Esophagus squamous epithelium (tissue), 4 donors: ENCODE measurements around the gene MKNK2.

Experiments used
- POLR2A ChIP-seq, 4 donors: fragments of 450-650 bp; IDR thresholded peaks; one replicate each; pipeline ENCODE4 v1.6.1; 2017; ENCODE audit warnings: antibody characterized with exemption in 4 of 4, mild to moderate bottlenecking in 4 of 4, moderate library complexity in 3 of 4
- TF ChIP-seq, protein P1 (sequence below), 6 experiments: fragments of 450-650 bp in 4 of 6; fragments of 200-600 bp in 2 of 6; sonication (generic) in 2 of 6; IDR thresholded peaks; one replicate each; pipeline ENCODE4 v1.5.1; 2016 to 2019; ENCODE audit warnings: antibody characterized with exemption in 6 of 6, mild to moderate bottlenecking in 4 of 6, moderate library complexity in 4 of 6

DNA sequence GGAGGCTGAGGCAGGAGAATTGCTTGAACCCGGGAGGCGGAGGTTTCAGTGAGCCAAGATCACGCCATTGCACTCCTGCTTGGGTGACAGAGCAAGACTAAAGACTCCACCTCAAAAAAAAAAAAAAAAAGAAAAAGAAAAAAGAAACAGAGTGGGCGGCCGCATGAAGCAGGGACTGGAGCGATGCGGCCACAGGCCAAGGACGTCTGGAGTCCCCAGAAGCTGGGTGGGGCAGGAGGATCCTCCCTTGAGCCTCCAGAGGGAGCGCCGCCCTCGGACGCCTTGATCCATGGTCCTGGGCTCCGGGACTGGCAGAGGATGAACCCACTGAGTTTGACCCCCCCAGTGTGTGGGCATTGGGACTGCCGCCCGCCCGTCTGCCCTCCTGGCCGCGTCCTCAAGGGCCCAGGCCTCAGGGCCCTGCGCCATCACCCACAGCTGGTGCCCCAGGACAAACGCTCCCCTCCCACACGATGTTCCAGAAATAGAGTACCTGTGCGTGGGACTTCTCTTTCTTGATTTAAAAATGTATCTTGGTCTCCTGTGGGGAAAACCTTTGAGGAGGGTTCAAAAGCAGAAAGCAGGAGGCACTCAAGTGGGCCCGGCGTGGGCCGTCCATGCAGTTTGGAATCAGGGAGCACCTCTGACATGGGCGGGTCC lies 51.1 kb downstream of the MKNK2 start:
- TF ChIP-seq, protein P1, sequence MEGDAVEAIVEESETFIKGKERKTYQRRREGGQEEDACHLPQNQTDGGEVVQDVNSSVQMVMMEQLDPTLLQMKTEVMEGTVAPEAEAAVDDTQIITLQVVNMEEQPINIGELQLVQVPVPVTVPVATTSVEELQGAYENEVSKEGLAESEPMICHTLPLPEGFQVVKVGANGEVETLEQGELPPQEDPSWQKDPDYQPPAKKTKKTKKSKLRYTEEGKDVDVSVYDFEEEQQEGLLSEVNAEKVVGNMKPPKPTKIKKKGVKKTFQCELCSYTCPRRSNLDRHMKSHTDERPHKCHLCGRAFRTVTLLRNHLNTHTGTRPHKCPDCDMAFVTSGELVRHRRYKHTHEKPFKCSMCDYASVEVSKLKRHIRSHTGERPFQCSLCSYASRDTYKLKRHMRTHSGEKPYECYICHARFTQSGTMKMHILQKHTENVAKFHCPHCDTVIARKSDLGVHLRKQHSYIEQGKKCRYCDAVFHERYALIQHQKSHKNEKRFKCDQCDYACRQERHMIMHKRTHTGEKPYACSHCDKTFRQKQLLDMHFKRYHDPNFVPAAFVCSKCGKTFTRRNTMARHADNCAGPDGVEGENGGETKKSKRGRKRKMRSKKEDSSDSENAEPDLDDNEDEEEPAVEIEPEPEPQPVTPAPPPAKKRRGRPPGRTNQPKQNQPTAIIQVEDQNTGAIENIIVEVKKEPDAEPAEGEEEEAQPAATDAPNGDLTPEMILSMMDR (IDR thresholded peaks at IDR 0.05) = no peak
- no peak for TF ChIP-seq POLR2A (IDR thresholded peaks at IDR 0.05)
